HCT116 (cell line): ENCODE measurements around the gene CSNK1G2. TPM values are rescaled to one million over a fixed set of nuclear protein-coding genes. Genes with fewer than 3 reads are reported as not detected.

Experiments
- ATAC-seq: fragments of 200-7000 bp; cut with Tn5 transposase; 2 replicates; pipeline ENCODE4 v1.9.1; 2020; ENCODE audit warnings: mild to moderate bottlenecking, moderate library complexity
- BruUV-seq: library from RNA; stranded (reverse); fragments of 400-500 nt; replicated peaks from 2 replicates; lab custom pipeline; 2021; lab: Mats Ljungman, UMichigan
- CTCF ChIA-PET: fragments of 300-600 bp; sonication (Branson Sonifier 250); formaldehyde crosslinking; loops from one replicate; lab custom pipeline; 2021; ENCODE audit warnings: antibody characterized with exemption; lab: Charles Lee
- POLR2A ChIA-PET: fragments of 300-600, 350-600 bp; sonication (Branson Sonifier 250); formaldehyde crosslinking; loops from one replicate; lab custom pipeline; 2021; ENCODE audit warnings: antibody characterized with exemption; lab: Charles Lee
- RAD21 ChIA-PET, 2 experiments: fragments of 300-600 bp; sonication (Branson Sonifier 250); formaldehyde crosslinking; loops; one replicate each; lab custom pipeline; 2023; ENCODE audit warnings: low total read pairs in 2 of 2; ENCODE audit not compliant: uncharacterized antibody in 2 of 2, unreplicated experiment in 2 of 2, low non-redundant PET in 1 of 2; lab: Charles Lee
- DNase-seq: peaks from one replicate; pipeline ENCODE4 v3.0.0-alpha.2; 2010; ENCODE audit warnings: low read depth, low spot score
- H2AFZ ChIP-seq: fragments of 200-600 bp; shearing (Covaris generic), sonication (generic); 2 replicates; pipeline ENCODE4 v1.6.1; 2017; ENCODE audit warnings: low read depth, mixed run types, mixed read lengths, antibody characterized with exemption, low read length; ENCODE audit not compliant: poor library complexity, severe bottlenecking
- H3K27ac ChIP-seq: 2 replicates; pipeline ENCODE4 v1.5.1; 2012; ENCODE audit warnings: low read depth, low read length
- H3K27me3 ChIP-seq: fragments of 200-600 bp; sonication (generic); 2 replicates; pipeline ENCODE4 v1.6.1; 2016; ENCODE audit warnings: mixed run types, low read length, mixed read lengths; ENCODE audit not compliant: insufficient read depth
- H3K36me3 ChIP-seq, 2 experiments: fragments of 200-500 bp in 1 of 2; fragments of 200-600 bp in 1 of 2; sonication (Bioruptor generic) in 1 of 2; sonication (generic) in 1 of 2; 2 replicates each; pipeline versions ENCODE4 v1.5.1 to v1.6.1; 2014 to 2016; ENCODE audit warnings: low read length in 2 of 2, inconsistent platforms in 1 of 2, mixed read lengths in 1 of 2, mixed run types in 1 of 2; ENCODE audit not compliant: insufficient read depth in 2 of 2, control insufficient read depth in 1 of 2
- H3K4me1 ChIP-seq, 2 experiments: fragments of 200-600 bp in 1 of 2; sonication (generic) in 1 of 2; 2 replicates each; pipeline versions ENCODE4 v1.5.1 to v1.6.1; 2012 to 2017; ENCODE audit warnings: low read length in 2 of 2, inconsistent platforms in 1 of 2, mild to moderate bottlenecking in 1 of 2, mixed read lengths in 1 of 2, mixed run types in 1 of 2, moderate library complexity in 1 of 2; ENCODE audit not compliant: insufficient read depth in 2 of 2, control insufficient read depth in 1 of 2
- H3K4me2 ChIP-seq: fragments of 200-600 bp; sonication (generic); 2 replicates; pipeline ENCODE4 v1.6.1; 2017; ENCODE audit warnings: mixed run types, low read length, mixed read lengths
- H3K4me3 ChIP-seq, 2 experiments: fragments of 200-600 bp in 1 of 2; sonication (generic) in 1 of 2; replicated peaks in 1 of 2; 2 replicates each; pipeline ENCODE4 v1.5.1; 2011 to 2016; ENCODE audit warnings: low read length in 2 of 2, control low read depth in 1 of 2, low read depth in 1 of 2, mild to moderate bottlenecking in 1 of 2, mixed read lengths in 1 of 2, mixed run types in 1 of 2
- H3K79me2 ChIP-seq: fragments of 200-600 bp; sonication (generic); 2 replicates; pipeline ENCODE4 v1.6.1; 2017; ENCODE audit warnings: mild to moderate bottlenecking, mixed run types, low read length, moderate library complexity, mixed read lengths; ENCODE audit not compliant: insufficient read depth
- H3K9ac ChIP-seq: fragments of 200-600 bp; sonication (generic); 2 replicates; pipeline ENCODE4 v1.6.1; 2016; ENCODE audit warnings: low read length, mixed read lengths
- H3K9me2 ChIP-seq: fragments of 200-600 bp; sonication (generic), shearing (Covaris generic); 2 replicates; pipeline ENCODE4 v1.6.1; 2017; ENCODE audit warnings: mixed run types, mild to moderate bottlenecking, moderate library complexity; ENCODE audit not compliant: insufficient read depth
- H3K9me3 ChIP-seq, 2 experiments: fragments of 200-500 bp in 1 of 2; fragments of 200-600 bp in 1 of 2; sonication (Bioruptor generic) in 1 of 2; sonication (generic) in 1 of 2; 2 replicates each; pipeline ENCODE4 v1.6.1; 2014 to 2017; ENCODE audit warnings: low read length in 2 of 2, mixed read lengths in 2 of 2, inconsistent platforms in 1 of 2, low read depth in 1 of 2, mild to moderate bottlenecking in 1 of 2, mixed run types in 1 of 2, moderate library complexity in 1 of 2; ENCODE audit not compliant: control insufficient read depth in 1 of 2, insufficient read depth in 1 of 2
- H4K20me1 ChIP-seq: fragments of 200-600 bp; sonication (generic), shearing (Covaris generic); 2 replicates; pipeline ENCODE4 v1.6.1; 2017; ENCODE audit warnings: mixed run types, mild to moderate bottlenecking, moderate library complexity; ENCODE audit not compliant: insufficient read depth
- JUND ChIP-seq: IDR thresholded peaks from 2 replicates; pipeline ENCODE4 v1.6.1; 2012
- SRF ChIP-seq: IDR thresholded peaks from 2 replicates; pipeline ENCODE4 v1.6.1; 2012; ENCODE audit warnings: low read depth
- ZFX ChIP-seq: fragments of 450-650 bp; IDR thresholded peaks from 2 replicates; pipeline ENCODE4 v1.6.1; 2017
- intact Hi-C: fragments of 100-400 bp; cut with micrococcal nuclease; formaldehyde crosslinking; loops from 2 replicates; pipeline ENCODE4 v1.10.0; 2022
- total RNA-seq: library from RNA; stranded (reverse); gene quantifications from one replicate; pipeline ENCODE4 v1.2.1, GENCODE V29; 2021; ENCODE audit not compliant: unreplicated experiment
- TF ChIP-seq, protein P1 (sequence below): IDR thresholded peaks from 2 replicates; pipeline ENCODE4 v1.6.1; 2012; ENCODE audit warnings: low read depth
- TF ChIP-seq, protein P2 (sequence below): IDR thresholded peaks from 2 replicates; pipeline ENCODE4 v1.6.1; 2012

Gene CSNK1G2
- total RNA-seq, 1 experiment from 2014 or later = 97.9 TPM

DNA sequence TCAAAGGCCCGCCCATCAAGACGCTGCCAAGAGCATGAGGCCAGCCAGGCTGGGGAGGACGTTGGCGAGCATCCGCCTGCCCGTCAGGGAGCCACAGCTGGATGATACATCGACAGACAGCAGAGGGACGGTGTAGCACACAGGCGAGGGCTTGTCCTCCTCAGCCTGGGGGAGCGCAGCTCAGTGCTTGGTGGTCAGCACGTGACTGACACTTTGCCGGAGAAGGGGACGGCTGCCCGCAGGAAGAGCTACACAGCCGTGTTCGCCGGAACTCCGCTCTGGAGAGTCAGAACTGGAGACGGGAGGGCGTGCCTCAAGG lies 34.1 kb downstream of the CSNK1G2 start (continued):
- TF ChIP-seq, protein P1, sequence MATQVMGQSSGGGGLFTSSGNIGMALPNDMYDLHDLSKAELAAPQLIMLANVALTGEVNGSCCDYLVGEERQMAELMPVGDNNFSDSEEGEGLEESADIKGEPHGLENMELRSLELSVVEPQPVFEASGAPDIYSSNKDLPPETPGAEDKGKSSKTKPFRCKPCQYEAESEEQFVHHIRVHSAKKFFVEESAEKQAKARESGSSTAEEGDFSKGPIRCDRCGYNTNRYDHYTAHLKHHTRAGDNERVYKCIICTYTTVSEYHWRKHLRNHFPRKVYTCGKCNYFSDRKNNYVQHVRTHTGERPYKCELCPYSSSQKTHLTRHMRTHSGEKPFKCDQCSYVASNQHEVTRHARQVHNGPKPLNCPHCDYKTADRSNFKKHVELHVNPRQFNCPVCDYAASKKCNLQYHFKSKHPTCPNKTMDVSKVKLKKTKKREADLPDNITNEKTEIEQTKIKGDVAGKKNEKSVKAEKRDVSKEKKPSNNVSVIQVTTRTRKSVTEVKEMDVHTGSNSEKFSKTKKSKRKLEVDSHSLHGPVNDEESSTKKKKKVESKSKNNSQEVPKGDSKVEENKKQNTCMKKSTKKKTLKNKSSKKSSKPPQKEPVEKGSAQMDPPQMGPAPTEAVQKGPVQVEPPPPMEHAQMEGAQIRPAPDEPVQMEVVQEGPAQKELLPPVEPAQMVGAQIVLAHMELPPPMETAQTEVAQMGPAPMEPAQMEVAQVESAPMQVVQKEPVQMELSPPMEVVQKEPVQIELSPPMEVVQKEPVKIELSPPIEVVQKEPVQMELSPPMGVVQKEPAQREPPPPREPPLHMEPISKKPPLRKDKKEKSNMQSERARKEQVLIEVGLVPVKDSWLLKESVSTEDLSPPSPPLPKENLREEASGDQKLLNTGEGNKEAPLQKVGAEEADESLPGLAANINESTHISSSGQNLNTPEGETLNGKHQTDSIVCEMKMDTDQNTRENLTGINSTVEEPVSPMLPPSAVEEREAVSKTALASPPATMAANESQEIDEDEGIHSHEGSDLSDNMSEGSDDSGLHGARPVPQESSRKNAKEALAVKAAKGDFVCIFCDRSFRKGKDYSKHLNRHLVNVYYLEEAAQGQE = no peak
- no peak for TF ChIP-seq ZFX

DNA sequence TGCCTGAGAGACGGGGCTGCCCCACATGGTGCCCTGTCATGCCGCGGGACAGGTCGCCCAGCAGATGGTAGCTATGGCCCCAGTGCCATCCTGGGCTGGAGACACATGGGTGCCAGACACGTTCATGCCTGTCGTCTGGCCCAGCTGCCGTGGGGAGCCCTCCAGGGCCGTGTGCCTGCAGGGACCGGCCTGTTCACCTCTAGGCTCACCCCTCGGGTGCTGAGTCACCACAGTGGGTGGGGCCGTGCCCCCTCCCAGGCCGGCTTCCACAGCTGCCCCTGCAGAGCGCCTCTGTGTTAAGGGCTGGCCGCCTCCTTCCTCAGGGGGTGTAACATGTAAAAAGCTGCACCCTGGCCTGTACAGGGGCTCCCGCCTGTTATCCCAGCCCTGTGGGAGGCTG lies 36.1 kb downstream of the CSNK1G2 start:
- RAD21 ChIA-PET = no interaction called here
- no peak overlapping the region for H3K4me2 ChIP-seq

More for the DNA sequence above, 36.1 kb downstream of the CSNK1G2 start:
- DNase-seq (no peak), ATAC-seq (no peak)
- H4K20me1 ChIP-seq = no peaks in the 10 kb centered on the region
- H2AFZ ChIP-seq = no peak overlapping the region
- peaks cover 44% of the 10 kb centered on the region for H3K79me2 ChIP-seq
- no peaks in the 10 kb centered on the region for H3K4me1 ChIP-seq
- intact Hi-C loops = no loop called here
- H3K9ac ChIP-seq = no peak overlapping the region
- TF ChIP-seq ZFX (no peak), JUND (no peak), SRF (no peak)
- TF ChIP-seq, protein P2, sequence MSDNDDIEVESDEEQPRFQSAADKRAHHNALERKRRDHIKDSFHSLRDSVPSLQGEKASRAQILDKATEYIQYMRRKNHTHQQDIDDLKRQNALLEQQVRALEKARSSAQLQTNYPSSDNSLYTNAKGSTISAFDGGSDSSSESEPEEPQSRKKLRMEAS = no peak
- TF ChIP-seq, protein P1 = no peak
- no TSS peak for BruUV-seq
- no peaks in the 10 kb centered on the region for H3K9me2 ChIP-seq
- peaks cover 4 to 16% of the 10 kb centered on the region in 2 experiments; a peak in 2 of 4 replicates for H3K36me3 ChIP-seq
- no peaks in the 10 kb centered on the region for H3K9me3 ChIP-seq
- ChIA-PET CTCF (no interaction called here), POLR2A (interaction anchor here (0.6 kb wide), 1 partner anchor 18 kb away, joined by 3 read pairs; no protein-coding TSS in a partner anchor)
- no peak overlapping the region for H3K4me3 ChIP-seq
- no peak overlapping the region; the same call in 1 of the 2 replicates for H3K27ac ChIP-seq
- H3K27me3 ChIP-seq = no peaks in the 10 kb centered on the region
